ENCODE results near the gene AHDC1. TPM values are rescaled to one million over a fixed set of nuclear protein-coding genes. Genes with fewer than 3 reads are reported as not detected.

The AHDC1 gene
- total RNA-seq, 3 donors from 2014 or later, result 13.7 to 58.6 (median 18.7) TPM

DNA sequence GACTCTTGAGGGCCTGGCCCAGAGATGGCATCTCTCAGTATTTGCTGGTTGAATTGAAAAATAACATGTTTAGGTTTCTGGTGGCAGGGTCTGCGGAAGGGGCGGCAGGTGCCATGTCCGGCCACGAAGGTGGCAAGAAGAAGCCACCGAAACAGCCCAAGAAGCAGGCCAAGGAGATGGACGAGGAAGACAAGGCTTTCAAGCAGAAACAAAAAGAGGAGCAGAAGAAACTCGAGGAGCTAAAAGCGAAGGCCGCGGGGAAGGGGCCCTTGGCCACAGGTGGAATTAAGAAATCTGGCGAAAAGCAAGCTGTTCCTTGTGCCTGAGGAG lies 45.3 kb upstream of the AHDC1 start:
- intact Hi-C loops (cut with DNase I, micrococcal nuclease), result no loop called here
- H3K4me3 ChIP-seq, result no peak overlapping the region
- ATAC-seq (no peak), DNase-seq (no peak)
- H3K4me1 ChIP-seq (ENCODE audit: low read depth), result no peaks in the 10 kb centered on the region
- no peaks in the 10 kb centered on the region for H3K36me3 ChIP-seq (ENCODE audit: low read depth)
- H3K9me3 ChIP-seq, result no peaks in the 10 kb centered on the region
- TF ChIP-seq, protein P1, sequence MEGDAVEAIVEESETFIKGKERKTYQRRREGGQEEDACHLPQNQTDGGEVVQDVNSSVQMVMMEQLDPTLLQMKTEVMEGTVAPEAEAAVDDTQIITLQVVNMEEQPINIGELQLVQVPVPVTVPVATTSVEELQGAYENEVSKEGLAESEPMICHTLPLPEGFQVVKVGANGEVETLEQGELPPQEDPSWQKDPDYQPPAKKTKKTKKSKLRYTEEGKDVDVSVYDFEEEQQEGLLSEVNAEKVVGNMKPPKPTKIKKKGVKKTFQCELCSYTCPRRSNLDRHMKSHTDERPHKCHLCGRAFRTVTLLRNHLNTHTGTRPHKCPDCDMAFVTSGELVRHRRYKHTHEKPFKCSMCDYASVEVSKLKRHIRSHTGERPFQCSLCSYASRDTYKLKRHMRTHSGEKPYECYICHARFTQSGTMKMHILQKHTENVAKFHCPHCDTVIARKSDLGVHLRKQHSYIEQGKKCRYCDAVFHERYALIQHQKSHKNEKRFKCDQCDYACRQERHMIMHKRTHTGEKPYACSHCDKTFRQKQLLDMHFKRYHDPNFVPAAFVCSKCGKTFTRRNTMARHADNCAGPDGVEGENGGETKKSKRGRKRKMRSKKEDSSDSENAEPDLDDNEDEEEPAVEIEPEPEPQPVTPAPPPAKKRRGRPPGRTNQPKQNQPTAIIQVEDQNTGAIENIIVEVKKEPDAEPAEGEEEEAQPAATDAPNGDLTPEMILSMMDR (IDR thresholded peaks at IDR 0.05), result no peak

DNA sequence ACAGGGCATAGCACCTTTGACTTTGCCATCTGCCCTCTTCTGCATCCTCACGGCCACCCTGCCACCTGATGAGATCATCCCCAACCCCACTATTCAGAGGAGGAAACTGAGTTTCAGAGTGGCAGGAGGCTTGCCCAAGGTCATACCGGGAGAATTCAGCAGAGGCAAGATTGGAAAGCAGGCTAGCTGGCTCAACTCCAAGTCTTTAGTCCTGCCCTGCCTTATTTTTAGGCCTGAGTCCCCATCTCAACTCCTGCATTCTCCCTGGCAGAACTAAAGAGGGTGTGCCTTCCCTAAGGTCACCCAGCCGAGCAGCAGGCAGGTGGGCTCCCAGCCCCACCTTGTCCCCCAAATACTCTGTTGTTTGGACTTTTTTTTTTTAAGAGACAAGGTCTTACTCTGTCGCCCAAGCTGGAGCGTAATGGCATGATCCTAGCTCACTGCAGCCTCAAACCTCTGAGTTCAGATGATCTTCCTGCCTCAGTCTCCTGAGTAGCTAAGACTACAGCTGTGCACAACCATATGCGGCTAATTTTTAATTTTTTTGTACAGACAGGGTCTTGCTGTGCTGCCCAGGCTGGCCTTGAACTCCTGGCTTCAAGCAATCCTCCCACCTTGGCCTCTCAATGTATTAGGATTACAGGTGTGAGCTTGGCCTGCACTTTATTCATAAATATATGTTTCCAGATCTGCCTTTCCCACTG lies 44.8 kb upstream of the AHDC1 start:
- ATAC-seq (no peak), DNase-seq (no peak)
- TF ChIP-seq, protein P1 (IDR thresholded peaks at IDR 0.05), result no peak
- Histone ChIP-seq H3K36me3 (ENCODE audit: low read depth) (no peaks in the 10 kb centered on the region), H3K4me1 (ENCODE audit: low read depth) (no peaks in the 10 kb centered on the region), H3K9me3 (no peaks in the 10 kb centered on the region), H3K4me3 (no peak overlapping the region)
- intact Hi-C loops (cut with DNase I, micrococcal nuclease), result no loop called here

DNA sequence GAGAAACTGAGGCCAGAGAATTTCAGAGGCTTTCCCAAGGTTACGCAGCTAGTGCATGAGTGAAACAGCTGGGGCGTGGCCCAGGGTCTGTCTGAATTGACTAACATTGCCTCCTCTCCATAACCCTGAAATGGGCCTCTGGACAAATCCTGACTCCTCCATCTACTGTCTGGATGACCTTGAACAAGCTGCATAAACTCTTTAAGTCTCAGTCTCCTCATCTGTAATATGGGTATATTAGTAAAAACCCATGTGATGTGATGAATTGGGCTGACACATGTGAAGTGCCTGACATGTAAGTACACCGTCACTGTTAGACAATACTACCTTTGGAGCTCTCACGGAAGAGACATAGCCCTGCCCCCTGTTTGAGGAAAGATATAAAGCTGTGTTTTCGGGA lies 43.4 kb upstream of the AHDC1 start:
- ATAC-seq (no peak), DNase-seq (no peak)
- TF ChIP-seq, protein P1 (IDR thresholded peaks at IDR 0.05), result no peak
- H3K9me3 ChIP-seq, result no peaks in the 10 kb centered on the region
- H3K4me1 ChIP-seq (ENCODE audit: low read depth), result no peaks in the 10 kb centered on the region
- H3K36me3 ChIP-seq (ENCODE audit: low read depth), result no peaks in the 10 kb centered on the region
- intact Hi-C loops (cut with DNase I, micrococcal nuclease), result no loop called here
- no peak overlapping the region for H3K4me3 ChIP-seq

DNA sequence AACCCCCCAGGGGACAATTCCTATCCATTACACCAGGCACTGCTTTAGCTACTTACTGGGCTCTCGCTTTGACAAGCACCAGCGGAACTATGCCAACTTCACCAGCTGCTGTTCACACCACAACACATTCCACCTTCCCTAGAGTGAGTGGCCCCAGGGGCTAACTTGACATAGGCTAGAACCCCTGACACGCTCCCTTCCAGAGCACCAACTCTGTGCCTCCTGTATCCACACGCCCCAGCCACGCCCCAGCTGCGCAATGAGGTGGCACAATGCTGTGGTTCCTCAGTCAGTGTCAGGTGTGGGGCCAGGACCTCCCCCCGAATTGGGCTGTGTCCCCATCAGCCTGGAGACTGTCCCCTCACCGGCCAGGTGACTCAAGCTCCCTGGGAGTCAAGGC lies 42.7 kb upstream of the AHDC1 start:
- Histone ChIP-seq H3K4me1 (ENCODE audit: low read depth) (no peaks in the 10 kb centered on the region), H3K9me3 (no peaks in the 10 kb centered on the region), H3K4me3 (no peak overlapping the region), H3K36me3 (ENCODE audit: low read depth) (no peaks in the 10 kb centered on the region)
- DNase-seq, result peak in 1 of 3 donors; percentile 57
- TF ChIP-seq, protein P1 (IDR thresholded peaks at IDR 0.05), result no peak
- ATAC-seq, result no peak
- intact Hi-C loops (cut with DNase I, micrococcal nuclease), result no loop called here

DNA sequence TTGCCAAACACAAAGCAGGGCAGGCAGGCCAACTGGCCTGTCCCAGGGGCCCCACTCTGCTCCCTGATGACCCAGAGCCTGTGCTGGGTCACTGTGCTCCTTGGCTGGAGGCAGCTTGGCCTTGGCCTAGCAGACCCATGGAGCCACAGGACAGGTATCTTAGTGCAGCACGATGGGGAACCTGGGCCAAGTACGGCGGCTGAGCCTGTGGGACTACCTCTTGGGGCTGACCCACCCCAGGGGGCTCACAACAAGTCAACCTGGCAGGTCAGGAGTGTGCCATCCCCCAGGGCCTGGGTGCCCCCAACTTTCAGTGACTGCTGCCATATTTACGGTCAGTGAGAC lies 41.1 kb upstream of the AHDC1 start:
- no peak for ATAC-seq
- Histone ChIP-seq H3K9me3 (no peaks in the 10 kb centered on the region), H3K4me3 (no peak overlapping the region), H3K36me3 (ENCODE audit: low read depth) (no peaks in the 10 kb centered on the region), H3K4me1 (ENCODE audit: low read depth) (no peaks in the 10 kb centered on the region)
- intact Hi-C loops (cut with DNase I, micrococcal nuclease), result no loop called here
- TF ChIP-seq, protein P1 (IDR thresholded peaks at IDR 0.05), result no peak
- DNase-seq, result no peak
